OCI-LY1 (cell line): ENCODE data around the gene MMS19.

Experiments used
- H2AFZ ChIP-seq: fragments of 200-600 bp; sonication (generic), shearing (Covaris generic); 2 replicates; pipeline ENCODE4 v1.6.0; 2014; ENCODE audit warnings: antibody characterized with exemption, mild to moderate bottlenecking, low read length
- H3F3A ChIP-seq: fragments of 200-600 bp; sonication (generic), shearing (Covaris generic); 2 replicates; pipeline ENCODE4 v1.6.0; 2014; ENCODE audit warnings: mild to moderate bottlenecking, antibody characterized with exemption, low read length, moderate library complexity; ENCODE audit not compliant: insufficient read depth
- H3K27ac ChIP-seq: fragments of 200-600 bp; sonication (generic); 2 replicates; pipeline ENCODE4 v1.5.1; 2014; ENCODE audit warnings: low read length, mixed run types, mild to moderate bottlenecking, low read depth; ENCODE audit not compliant: poor library complexity, severe bottlenecking
- H3K27me3 ChIP-seq: fragments of 200-600 bp; sonication (generic); 2 replicates; pipeline ENCODE4 v1.6.0; 2014; ENCODE audit warnings: antibody characterized with exemption, mild to moderate bottlenecking, low read length, moderate library complexity; ENCODE audit not compliant: insufficient read depth
- H3K36me3 ChIP-seq: fragments of 200-600 bp; sonication (generic); 2 replicates; pipeline ENCODE4 v1.6.1; 2014; ENCODE audit warnings: mild to moderate bottlenecking, antibody characterized with exemption, low read length, moderate library complexity, mixed read lengths; ENCODE audit not compliant: insufficient read depth
- H3K4me1 ChIP-seq: fragments of 200-600 bp; sonication (generic); 2 replicates; pipeline ENCODE4 v1.5.1; 2014; ENCODE audit warnings: mild to moderate bottlenecking, low read length, moderate library complexity; ENCODE audit not compliant: insufficient read depth, severe bottlenecking
- H3K4me2 ChIP-seq: fragments of 200-600 bp; sonication (generic), shearing (Covaris generic); 2 replicates; pipeline ENCODE4 v1.6.1; 2014; ENCODE audit warnings: low read length
- H3K4me3 ChIP-seq: fragments of 200-600 bp; sonication (generic); 2 replicates; pipeline ENCODE4 v1.5.1; 2014; ENCODE audit warnings: low read length, low read depth, mild to moderate bottlenecking, mixed read lengths; ENCODE audit not compliant: poor library complexity, severe bottlenecking
- H3K79me2 ChIP-seq: fragments of 200-600 bp; shearing (Covaris generic); 2 replicates; pipeline ENCODE4 v1.6.1; 2016; ENCODE audit warnings: mixed run types, low read length, mixed read lengths; ENCODE audit not compliant: insufficient read depth
- H3K9ac ChIP-seq: fragments of 200-600 bp; sonication (generic), shearing (Covaris generic); 2 replicates; pipeline ENCODE4 v1.6.1; 2014; ENCODE audit warnings: mild to moderate bottlenecking, low read length, mixed read lengths
- H3K9me2 ChIP-seq: fragments of 200-600 bp; sonication (generic), shearing (Covaris generic); 2 replicates; pipeline ENCODE4 v1.6.1; 2014; ENCODE audit warnings: low read depth, mild to moderate bottlenecking, low read length, mixed read lengths
- H3K9me3 ChIP-seq: fragments of 200-600 bp; shearing (Covaris generic); 2 replicates; pipeline ENCODE4 v1.6.1; 2014; ENCODE audit warnings: low read length, mixed read lengths
- H4K20me1 ChIP-seq: fragments of 200-600 bp; sonication (generic), shearing (Covaris generic); 2 replicates; pipeline ENCODE4 v1.6.0; 2016; ENCODE audit warnings: mild to moderate bottlenecking, low read length; ENCODE audit not compliant: insufficient read depth
- EZH2 ChIP-seq: fragments of 200-600 bp; sonication (generic), shearing (Covaris generic); IDR thresholded peaks from 2 replicates; pipeline ENCODE4 v1.8.0; 2017; ENCODE audit warnings: borderline replicate concordance, mixed run types, mild to moderate bottlenecking, antibody characterized with exemption, low read length, moderate library complexity, mixed read lengths
- TF ChIP-seq, protein P1 (sequence below): fragments of 200-600 bp; sonication (generic), shearing (Covaris generic); IDR thresholded peaks from 2 replicates; pipeline ENCODE4 v1.5.1; 2017; ENCODE audit warnings: mild to moderate bottlenecking, antibody characterized with exemption, low read length, moderate library complexity, mixed read lengths

Gene MMS19

DNA sequence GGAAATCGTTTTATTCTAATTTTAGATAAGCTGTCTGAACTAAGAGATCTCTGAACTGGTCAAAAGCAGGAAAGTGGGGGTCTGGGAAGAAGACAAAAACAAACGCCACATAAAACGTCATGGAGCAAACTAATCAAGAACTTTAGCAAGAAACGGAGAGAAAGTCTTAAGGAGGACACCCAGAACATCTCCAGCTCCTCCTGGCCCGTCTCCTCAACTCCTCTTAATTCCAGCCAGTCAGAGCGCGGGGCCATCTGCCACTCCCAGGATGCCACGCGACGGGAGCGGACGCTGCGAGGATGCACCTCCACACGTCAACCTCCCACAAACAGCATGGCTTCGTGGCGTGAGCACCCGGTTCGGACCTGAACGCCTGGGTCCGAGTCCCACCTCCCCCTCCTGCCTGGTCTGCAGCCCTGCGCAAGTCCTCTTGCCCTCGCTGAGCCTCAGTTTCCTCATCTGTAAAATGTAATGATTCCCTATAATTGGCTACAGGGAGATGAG is 598 bp downstream of the MMS19 start:
- no peaks in the 10 kb centered on the region for H3F3A ChIP-seq
- H3K4me1 ChIP-seq: peaks cover 37% of the 10 kb centered on the region
- H3K79me2 ChIP-seq: peaks cover 37% of the 10 kb centered on the region
- H3K27me3 ChIP-seq: no peaks in the 10 kb centered on the region
- no peaks in the 10 kb centered on the region for H3K9me3 ChIP-seq
- no peak for TF ChIP-seq EZH2
- TF ChIP-seq, protein P1, sequence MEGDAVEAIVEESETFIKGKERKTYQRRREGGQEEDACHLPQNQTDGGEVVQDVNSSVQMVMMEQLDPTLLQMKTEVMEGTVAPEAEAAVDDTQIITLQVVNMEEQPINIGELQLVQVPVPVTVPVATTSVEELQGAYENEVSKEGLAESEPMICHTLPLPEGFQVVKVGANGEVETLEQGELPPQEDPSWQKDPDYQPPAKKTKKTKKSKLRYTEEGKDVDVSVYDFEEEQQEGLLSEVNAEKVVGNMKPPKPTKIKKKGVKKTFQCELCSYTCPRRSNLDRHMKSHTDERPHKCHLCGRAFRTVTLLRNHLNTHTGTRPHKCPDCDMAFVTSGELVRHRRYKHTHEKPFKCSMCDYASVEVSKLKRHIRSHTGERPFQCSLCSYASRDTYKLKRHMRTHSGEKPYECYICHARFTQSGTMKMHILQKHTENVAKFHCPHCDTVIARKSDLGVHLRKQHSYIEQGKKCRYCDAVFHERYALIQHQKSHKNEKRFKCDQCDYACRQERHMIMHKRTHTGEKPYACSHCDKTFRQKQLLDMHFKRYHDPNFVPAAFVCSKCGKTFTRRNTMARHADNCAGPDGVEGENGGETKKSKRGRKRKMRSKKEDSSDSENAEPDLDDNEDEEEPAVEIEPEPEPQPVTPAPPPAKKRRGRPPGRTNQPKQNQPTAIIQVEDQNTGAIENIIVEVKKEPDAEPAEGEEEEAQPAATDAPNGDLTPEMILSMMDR: no peak
- H3K9ac ChIP-seq: peak overlapping the region; percentile 77
- peak overlapping the region; percentile 68 for H3K27ac ChIP-seq
- no peak overlapping the region for H2AFZ ChIP-seq
- peak overlapping the region; percentile 70 for H3K4me2 ChIP-seq
- H3K36me3 ChIP-seq: no peaks in the 10 kb centered on the region
- H3K4me3 ChIP-seq: peak overlapping the region; percentile 77
- no peaks in the 10 kb centered on the region for H4K20me1 ChIP-seq
- H3K9me2 ChIP-seq: no peaks in the 10 kb centered on the region

DNA sequence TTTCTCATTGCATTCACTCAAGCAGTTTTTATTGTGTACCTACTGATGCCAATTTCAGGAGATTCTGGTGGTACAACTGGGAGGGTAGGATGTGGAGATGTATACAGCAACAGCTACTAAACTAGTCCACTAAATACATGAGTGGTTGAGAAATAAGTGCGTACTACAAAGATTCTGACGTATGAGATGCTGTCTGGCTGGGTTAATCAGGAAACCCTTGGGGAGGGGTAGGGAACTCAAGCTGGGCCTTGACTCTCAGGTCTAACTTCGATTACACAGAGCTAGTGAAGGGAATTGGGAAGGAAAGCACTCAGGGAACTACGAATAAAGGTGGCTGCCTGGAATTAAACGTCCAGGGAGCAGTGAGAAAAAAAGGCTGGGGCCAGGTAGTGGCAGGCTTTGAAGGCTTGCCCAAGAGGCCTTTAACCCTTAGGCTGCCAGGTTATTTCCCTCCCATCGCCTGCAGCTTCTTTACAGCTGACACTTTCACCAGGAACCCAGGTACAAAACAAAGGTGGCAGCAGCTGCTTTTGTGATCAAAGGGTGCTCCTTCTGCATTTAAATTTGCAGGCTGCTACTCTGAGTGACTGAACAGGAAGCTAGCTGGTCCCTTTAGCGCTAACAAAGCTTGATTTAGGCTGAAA is 3.2 kb downstream of the MMS19 start:
- TF ChIP-seq, protein P1: no peak
- TF ChIP-seq EZH2: no peak
- H3F3A ChIP-seq: no peaks in the 10 kb centered on the region
- H3K79me2 ChIP-seq: peaks cover 45% of the 10 kb centered on the region
- H4K20me1 ChIP-seq: no peaks in the 10 kb centered on the region
- no peaks in the 10 kb centered on the region for H3K9me2 ChIP-seq
- peaks cover 37% of the 10 kb centered on the region for H3K4me1 ChIP-seq
- H2AFZ ChIP-seq: no peak overlapping the region
- H3K36me3 ChIP-seq: no peaks in the 10 kb centered on the region
- no peak overlapping the region for H3K4me3 ChIP-seq
- H3K9ac ChIP-seq: no peak overlapping the region
- H3K27ac ChIP-seq: no peak overlapping the region
- no peaks in the 10 kb centered on the region for H3K27me3 ChIP-seq
- peak overlapping the region; percentile 36; the same call in 1 of the 2 replicates for H3K4me2 ChIP-seq
- H3K9me3 ChIP-seq: no peaks in the 10 kb centered on the region

DNA sequence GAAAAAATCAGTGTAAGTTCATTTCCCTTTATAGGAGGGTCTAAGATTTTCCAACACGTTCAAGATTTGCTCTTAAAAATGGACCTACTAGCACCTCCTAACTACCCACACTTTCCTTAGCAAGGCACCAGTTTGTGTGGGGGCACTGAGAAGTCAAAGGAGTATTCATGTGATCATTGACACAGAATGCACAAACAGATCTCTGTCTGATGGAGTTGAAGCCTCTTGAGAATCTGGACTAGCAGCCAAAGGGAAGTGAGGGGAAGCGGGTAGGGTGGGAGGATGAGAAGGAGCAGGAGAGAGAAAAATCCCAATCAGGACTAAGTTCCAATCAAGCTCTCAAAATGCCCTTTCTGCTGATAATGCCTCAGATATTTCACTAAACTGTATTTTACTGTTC is 4.1 kb downstream of the MMS19 start:
- H4K20me1 ChIP-seq: no peaks in the 10 kb centered on the region
- peaks cover 30% of the 10 kb centered on the region for H3K4me1 ChIP-seq

More for the DNA sequence above, 4.1 kb downstream of the MMS19 start:
- no peaks in the 10 kb centered on the region for H3K9me2 ChIP-seq
- no peaks in the 10 kb centered on the region for H3K36me3 ChIP-seq
- no peaks in the 10 kb centered on the region for H3F3A ChIP-seq
- no peak overlapping the region for H2AFZ ChIP-seq
- no peak overlapping the region for H3K4me2 ChIP-seq
- H3K27ac ChIP-seq: no peak overlapping the region
- H3K9me3 ChIP-seq: no peaks in the 10 kb centered on the region
- no peak overlapping the region for H3K9ac ChIP-seq
- peaks cover 52% of the 10 kb centered on the region for H3K79me2 ChIP-seq
- H3K27me3 ChIP-seq: no peaks in the 10 kb centered on the region
- TF ChIP-seq, protein P1: no peak
- TF ChIP-seq EZH2: no peak
- no peak overlapping the region for H3K4me3 ChIP-seq
